Lower lobe of right lung (tissue), 2 donors: ENCODE results near the gene XPO6. TPM values are rescaled to one million over a fixed set of nuclear protein-coding genes. Genes with fewer than 3 reads are reported as not detected.
A peak's percentile ranks its signal among the peaks of the same experiment; 100 is the strongest.

Source experiments
- ATAC-seq, 2 donors: fragments of 200-7000 bp; cut with Tn5 transposase; one replicate each; pipeline ENCODE4 v1.9.1; 2020 to 2022; ENCODE audit warnings: mild to moderate bottlenecking in 2 of 2, moderate library complexity in 2 of 2
- DNase-seq: peaks from one replicate; pipeline ENCODE4 v3.0.0-alpha.2; 2020
- H3K27ac ChIP-seq: fragments of 200-600 bp; one replicate; pipeline ENCODE4 v1.8.0; 2022
- H3K27me3 ChIP-seq: fragments of 200-600 bp; one replicate; pipeline ENCODE4 v1.8.0; 2022; ENCODE audit warnings: low read depth
- H3K36me3 ChIP-seq: fragments of 200-600 bp; one replicate; pipeline ENCODE4 v1.8.0; 2022; ENCODE audit warnings: mild to moderate bottlenecking
- H3K4me1 ChIP-seq: fragments of 200-600 bp; one replicate; pipeline ENCODE4 v1.8.0; 2022
- H3K4me3 ChIP-seq: fragments of 200-600 bp; one replicate; pipeline ENCODE4 v1.8.0; 2022; ENCODE audit warnings: mild to moderate bottlenecking
- H3K9me3 ChIP-seq: fragments of 200-600 bp; one replicate; pipeline ENCODE4 v1.8.0; 2022
- intact Hi-C: fragments of 100-400 bp; cut with DNase I; formaldehyde crosslinking; loops from one replicate; pipeline ENCODE4 v1.11.0; 2022
- total RNA-seq: library from RNA; stranded (reverse); fragmentation: NEBNext Ultra II Directional; extraction: Animal tissue kit (Norgen Biotek cat#: 25700); gene quantifications from one replicate; pipeline ENCODE4 v1.2.1, GENCODE V29; 2021
- TF ChIP-seq, protein P1 (sequence below): fragments of 200-600 bp; IDR thresholded peaks from one replicate; pipeline ENCODE4 v1.8.0; 2022; ENCODE audit warnings: antibody characterized with exemption, mild to moderate bottlenecking
- donor health status: DM: no; HTN: yes; CAD: no; lungs with severe emphysema.

Gene XPO6
- total RNA-seq, 1 donor from 2014 or later: 106 TPM

DNA sequence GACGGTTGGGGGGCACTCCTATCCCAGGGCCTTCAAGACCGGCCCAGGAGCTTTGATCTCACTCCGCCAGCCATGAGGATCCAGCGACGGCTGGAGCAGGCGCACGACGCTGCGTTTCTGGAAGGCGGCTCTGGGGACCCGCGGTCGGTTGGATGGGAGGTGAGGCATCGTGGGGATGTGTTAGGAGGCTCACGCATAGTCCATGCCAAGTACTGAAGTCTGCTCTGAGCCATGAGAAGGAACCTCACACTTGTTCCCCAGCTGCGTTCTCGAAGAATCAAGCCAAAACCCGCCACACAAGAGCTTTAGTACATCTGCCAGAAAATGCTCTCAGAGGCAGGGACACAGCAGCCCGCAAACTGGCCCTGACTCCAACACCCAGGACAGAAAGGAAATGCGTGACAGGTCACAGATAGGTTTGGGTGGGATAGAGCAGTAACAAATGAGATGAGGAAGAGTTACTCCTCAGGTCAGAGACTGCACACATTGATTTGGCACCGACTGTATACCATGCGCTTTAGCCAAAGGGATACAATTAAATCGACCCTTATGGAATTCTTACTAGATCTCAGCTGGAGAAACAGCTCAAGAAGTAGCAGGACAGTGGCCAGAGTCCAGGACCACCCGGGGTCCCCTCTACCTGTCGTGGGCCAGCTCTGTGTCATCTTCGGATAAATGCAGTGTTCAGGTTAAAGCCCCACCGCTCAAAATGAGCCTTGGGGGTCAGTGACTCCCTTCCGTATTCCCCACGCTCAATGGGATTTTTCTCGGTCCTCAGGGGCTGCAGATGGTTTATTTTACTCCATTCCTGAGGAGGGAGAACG, 141.6 kb downstream of the XPO6 start:
- intact Hi-C loops: no loop called here
- TF ChIP-seq, protein P1, sequence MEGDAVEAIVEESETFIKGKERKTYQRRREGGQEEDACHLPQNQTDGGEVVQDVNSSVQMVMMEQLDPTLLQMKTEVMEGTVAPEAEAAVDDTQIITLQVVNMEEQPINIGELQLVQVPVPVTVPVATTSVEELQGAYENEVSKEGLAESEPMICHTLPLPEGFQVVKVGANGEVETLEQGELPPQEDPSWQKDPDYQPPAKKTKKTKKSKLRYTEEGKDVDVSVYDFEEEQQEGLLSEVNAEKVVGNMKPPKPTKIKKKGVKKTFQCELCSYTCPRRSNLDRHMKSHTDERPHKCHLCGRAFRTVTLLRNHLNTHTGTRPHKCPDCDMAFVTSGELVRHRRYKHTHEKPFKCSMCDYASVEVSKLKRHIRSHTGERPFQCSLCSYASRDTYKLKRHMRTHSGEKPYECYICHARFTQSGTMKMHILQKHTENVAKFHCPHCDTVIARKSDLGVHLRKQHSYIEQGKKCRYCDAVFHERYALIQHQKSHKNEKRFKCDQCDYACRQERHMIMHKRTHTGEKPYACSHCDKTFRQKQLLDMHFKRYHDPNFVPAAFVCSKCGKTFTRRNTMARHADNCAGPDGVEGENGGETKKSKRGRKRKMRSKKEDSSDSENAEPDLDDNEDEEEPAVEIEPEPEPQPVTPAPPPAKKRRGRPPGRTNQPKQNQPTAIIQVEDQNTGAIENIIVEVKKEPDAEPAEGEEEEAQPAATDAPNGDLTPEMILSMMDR: no peak
- Histone ChIP-seq H3K27me3 (peaks cover 9% of the 10 kb centered on the region), H3K27ac (no peak overlapping the region), H3K4me1 (no peaks in the 10 kb centered on the region), H3K36me3 (no peaks in the 10 kb centered on the region), H3K4me3 (no peak overlapping the region), H3K9me3 (no peaks in the 10 kb centered on the region)
- DNase-seq (no peak), ATAC-seq (no peak)

DNA sequence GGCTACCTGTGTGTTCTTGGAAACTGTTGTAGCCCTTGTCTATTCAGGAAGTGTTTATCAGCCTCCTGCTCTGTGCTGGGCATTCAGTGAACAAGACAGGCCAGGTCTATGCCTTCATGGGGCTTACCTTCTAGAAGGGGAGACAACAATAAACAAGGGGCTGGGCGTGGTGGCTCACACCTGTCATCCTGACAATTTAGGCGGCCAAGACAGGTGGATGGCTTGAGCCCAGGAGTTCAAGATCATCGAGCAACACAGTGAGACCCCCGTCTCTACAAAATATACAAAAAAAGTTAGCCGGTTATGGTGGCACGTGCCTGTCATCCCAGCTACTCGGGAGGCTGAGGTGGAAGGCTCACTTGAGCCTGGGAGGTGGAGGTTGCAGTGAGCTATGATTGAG, 142.8 kb downstream of the XPO6 start:
- H3K9me3 ChIP-seq: no peaks in the 10 kb centered on the region
- H3K4me1 ChIP-seq: no peaks in the 10 kb centered on the region
- DNase-seq (no peak), ATAC-seq (no peak)
- H3K27ac ChIP-seq: no peak overlapping the region
- no peak overlapping the region for H3K4me3 ChIP-seq
- TF ChIP-seq, protein P1: no peak
- H3K36me3 ChIP-seq: no peaks in the 10 kb centered on the region
- intact Hi-C loops: no loop called here
- H3K27me3 ChIP-seq: peaks cover 8% of the 10 kb centered on the region

DNA sequence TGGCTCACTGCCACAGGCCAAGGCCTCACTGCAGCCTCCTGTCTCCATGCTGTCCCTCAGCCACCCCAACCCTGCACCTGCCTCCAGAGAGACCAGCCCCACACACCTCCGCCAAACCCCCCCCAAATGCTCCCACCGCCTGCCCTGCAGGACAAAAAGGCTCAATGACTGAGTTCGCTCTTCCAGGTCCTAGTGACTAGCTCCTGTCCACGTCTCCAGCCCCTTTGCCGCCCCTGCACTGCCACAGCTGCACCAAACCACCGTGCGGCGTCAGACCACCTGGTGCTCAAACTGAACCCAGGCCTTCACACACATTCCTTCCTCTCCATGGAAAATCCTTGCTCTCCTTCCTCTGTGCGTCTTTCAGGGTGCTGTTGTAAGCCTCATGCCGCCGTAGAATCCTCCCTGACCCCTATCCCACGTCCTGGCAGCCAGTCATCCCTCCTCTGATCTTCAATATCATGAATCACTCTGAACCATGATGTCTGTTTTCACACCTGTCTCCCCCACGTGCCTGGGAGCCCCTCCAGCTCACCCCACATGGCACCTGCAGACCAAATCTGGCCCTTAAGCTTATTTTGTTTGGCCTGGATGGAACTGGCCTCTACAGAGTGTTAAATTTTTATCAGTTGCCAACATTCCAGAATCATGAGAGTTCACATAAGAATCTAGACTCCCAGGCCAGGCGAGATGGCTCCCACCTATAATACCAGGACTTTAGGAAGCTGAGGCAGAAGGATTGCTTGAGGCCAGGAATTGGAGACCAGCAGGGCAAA, 144.0 kb downstream of the XPO6 start:
- TF ChIP-seq, protein P1: no peak
- DNase-seq: no peak
- Histone ChIP-seq H3K27ac (no peak overlapping the region), H3K36me3 (no peaks in the 10 kb centered on the region), H3K27me3 (peaks cover 16% of the 10 kb centered on the region), H3K9me3 (no peaks in the 10 kb centered on the region), H3K4me1 (no peaks in the 10 kb centered on the region), H3K4me3 (no peak overlapping the region)
- intact Hi-C loops: no loop called here
- no peak for ATAC-seq

DNA sequence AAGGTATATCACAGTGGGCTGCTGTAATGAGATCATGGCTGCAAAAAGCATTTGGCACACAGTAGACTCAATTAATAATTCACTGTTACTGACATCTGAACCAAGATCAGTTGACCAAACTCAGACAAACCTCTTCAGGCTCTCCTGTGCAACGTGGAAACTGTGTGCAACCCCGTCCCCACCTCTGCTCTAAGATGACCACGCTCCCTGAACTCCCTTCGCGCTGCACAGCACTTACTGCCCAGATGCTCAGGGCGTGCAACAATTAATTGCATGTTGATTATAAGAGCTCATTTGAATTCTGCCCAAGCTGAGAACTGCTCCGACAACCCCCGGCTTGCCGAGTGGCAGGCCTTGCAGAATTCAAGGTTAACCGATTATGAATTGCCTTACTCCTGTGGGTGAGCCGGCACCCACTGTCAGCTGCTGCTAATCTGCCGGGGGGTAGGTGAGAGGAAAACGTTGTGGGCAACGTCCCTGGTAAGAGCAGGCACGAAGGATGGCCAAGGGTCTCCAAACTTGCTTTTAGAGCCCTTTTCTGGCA, 147.0 kb downstream of the XPO6 start:
- TF ChIP-seq, protein P1: no peak
- DNase-seq: peak; percentile 21
- ATAC-seq: no peak
- H3K4me3 ChIP-seq: no peak overlapping the region
- no peaks in the 10 kb centered on the region for H3K36me3 ChIP-seq
- intact Hi-C loops: no loop called here
- H3K27me3 ChIP-seq: peaks cover 37% of the 10 kb centered on the region
- no peaks in the 10 kb centered on the region for H3K4me1 ChIP-seq
- no peak overlapping the region for H3K27ac ChIP-seq
- H3K9me3 ChIP-seq: no peaks in the 10 kb centered on the region

DNA sequence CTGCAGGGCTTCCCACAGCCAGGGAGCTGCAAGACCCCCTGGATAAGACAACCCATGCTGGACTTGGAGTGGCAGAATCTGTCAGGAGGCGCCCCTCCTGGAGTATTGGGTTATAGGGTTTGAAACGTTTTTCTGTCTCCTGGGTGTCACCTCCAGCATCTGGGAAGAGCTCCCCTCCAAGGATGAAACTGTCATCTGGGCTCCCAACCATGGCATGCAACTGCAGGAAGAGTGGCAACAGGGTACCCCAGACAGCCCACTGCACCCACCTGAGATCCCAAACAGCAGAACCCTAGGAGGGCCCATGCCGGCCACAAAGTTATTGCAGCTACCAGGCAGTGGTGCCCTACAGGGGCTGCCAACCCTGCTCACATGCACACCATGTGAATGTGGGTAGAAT, 147.6 kb downstream of the XPO6 start:
- Histone ChIP-seq H3K9me3 (no peaks in the 10 kb centered on the region), H3K27ac (no peak overlapping the region), H3K36me3 (no peaks in the 10 kb centered on the region), H3K4me1 (no peaks in the 10 kb centered on the region), H3K4me3 (no peak overlapping the region), H3K27me3 (peaks cover 37% of the 10 kb centered on the region)
- ATAC-seq: no peak
- DNase-seq: peak; percentile 10
- TF ChIP-seq, protein P1: no peak
- intact Hi-C loops: no loop called here
